GM12865 (cell line): ENCODE results near the gene AMPH.

Source experiments
- DNase-seq: peaks from one replicate; pipeline ENCODE4 v3.0.0; 2010; ENCODE audit warnings: low read depth
- H3K4me3 ChIP-seq: 2 replicates; pipeline ENCODE4 v1.5.1; 2011; ENCODE audit warnings: mild to moderate bottlenecking, low read depth, low read length, control low read depth
- TF ChIP-seq, protein P1 (sequence below): IDR thresholded peaks from 2 replicates; pipeline ENCODE4 v1.5.1; 2011; ENCODE audit warnings: low read length, control low read depth, low read depth, inconsistent platforms; ENCODE audit not compliant: insufficient read depth; ENCODE audit errors: missing control alignments

The AMPH gene

DNA sequence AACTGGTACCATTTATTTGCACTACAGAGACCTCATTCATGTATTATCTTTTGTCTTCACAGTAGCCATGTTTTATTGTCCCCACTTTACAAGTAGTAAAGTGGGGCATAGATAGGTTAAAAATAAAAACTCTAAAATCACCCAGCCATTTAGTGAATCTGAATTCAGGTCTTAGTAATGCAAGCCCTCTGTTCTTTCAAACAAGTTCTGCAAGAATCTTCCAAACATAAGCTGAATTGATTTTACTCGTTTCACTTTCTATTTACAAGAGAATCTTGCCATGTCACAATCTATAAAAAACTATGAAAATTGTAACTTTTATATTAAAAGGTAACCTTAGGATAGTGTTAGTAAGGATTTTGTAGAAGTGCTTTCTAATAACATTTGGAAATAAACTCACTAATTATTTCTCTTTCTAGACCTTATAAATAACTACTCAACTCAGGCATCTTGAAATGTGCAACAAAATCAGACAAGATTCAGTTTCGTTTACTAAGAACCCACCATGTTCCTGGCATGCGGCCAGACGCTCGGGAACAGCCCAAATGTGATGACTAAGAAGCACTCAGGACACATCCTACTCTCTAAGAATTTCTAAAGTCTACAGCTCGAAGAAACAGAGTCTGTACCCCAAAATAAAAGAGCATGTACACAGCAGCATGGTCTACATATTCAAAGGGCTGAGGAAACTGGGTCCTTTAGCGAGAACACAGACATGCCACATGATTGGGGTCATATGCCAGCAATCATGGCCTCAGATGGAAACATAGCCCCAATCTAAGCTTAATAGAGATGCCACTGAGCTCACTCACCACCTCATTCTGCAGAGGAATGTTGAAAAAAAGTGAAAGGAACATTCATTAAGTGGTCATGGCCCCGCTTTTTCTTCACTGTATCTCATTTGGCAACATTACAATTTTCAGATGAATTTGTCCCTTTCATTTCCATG is 167.6 kb downstream of the AMPH start:
- peak; percentile 92 for DNase-seq
- TF ChIP-seq, protein P1, sequence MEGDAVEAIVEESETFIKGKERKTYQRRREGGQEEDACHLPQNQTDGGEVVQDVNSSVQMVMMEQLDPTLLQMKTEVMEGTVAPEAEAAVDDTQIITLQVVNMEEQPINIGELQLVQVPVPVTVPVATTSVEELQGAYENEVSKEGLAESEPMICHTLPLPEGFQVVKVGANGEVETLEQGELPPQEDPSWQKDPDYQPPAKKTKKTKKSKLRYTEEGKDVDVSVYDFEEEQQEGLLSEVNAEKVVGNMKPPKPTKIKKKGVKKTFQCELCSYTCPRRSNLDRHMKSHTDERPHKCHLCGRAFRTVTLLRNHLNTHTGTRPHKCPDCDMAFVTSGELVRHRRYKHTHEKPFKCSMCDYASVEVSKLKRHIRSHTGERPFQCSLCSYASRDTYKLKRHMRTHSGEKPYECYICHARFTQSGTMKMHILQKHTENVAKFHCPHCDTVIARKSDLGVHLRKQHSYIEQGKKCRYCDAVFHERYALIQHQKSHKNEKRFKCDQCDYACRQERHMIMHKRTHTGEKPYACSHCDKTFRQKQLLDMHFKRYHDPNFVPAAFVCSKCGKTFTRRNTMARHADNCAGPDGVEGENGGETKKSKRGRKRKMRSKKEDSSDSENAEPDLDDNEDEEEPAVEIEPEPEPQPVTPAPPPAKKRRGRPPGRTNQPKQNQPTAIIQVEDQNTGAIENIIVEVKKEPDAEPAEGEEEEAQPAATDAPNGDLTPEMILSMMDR = no peak
- peak overlapping the region; percentile 31; the same call in 1 of the 2 replicates for H3K4me3 ChIP-seq

DNA sequence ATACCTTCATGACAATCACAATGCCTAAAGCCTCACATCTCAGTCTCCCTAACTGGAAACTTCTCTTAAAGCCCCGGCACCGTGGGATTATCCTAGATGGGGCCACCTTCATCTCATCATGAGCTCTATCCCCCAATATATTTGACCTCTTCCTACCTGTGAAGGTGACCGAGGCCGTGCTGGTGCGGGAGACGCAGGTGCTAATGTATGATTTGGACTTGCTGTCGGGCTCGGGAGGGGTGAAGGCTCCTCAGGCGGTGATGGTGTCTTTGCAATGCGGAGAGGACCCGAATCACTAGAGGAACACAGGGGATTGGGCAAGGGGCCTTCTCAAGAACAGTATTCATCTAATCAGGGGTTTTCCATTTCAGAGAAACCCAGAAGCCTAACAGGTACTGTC is 168.4 kb downstream of the AMPH start:
- peak overlapping the region; percentile 31; the same call in 1 of the 2 replicates for H3K4me3 ChIP-seq
- peak; percentile 4 for DNase-seq
- TF ChIP-seq, protein P1 = no peak

DNA sequence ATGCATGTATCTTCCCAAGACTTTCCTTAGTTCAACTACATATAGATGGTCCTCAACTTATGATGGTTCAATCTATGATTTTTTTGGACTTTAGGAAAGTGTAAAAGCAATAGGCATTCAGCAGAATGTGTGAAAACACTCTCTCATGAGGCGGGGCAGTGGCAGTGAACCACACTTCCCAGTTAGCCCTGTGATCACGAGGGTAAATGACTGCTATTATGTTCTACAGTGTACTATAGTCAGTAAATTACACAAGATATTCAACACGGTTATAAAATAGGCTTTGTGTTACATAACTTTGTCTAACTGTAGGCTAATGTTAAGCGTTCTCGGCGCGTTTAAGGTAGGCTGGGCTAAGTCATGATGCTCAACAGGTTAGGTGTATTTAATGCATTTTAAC is 169.3 kb downstream of the AMPH start:
- H3K4me3 ChIP-seq = no peak overlapping the region
- TF ChIP-seq, protein P1 = no peak
- DNase-seq = no peak

DNA sequence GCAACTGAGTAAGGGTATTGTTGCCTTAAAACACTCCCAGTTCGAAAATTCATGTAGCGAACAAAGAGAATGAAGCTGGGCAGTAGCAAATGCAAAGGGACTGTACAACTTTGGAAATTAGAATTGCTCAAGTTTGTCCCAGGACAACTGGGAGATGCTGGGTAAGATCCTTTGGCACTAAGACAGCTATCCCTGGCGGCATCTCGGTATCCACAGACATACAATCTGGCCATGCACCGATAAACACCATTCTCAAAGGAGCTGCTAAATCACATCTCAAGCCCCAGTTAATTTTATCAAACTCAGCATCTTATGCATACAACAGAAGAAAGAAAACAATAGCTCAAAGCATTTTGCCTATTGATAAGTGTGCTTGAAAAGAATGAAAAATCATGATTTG is 177.3 kb downstream of the AMPH start:
- TF ChIP-seq, protein P1 = no peak
- no peak overlapping the region for H3K4me3 ChIP-seq
- DNase-seq = no peak

DNA sequence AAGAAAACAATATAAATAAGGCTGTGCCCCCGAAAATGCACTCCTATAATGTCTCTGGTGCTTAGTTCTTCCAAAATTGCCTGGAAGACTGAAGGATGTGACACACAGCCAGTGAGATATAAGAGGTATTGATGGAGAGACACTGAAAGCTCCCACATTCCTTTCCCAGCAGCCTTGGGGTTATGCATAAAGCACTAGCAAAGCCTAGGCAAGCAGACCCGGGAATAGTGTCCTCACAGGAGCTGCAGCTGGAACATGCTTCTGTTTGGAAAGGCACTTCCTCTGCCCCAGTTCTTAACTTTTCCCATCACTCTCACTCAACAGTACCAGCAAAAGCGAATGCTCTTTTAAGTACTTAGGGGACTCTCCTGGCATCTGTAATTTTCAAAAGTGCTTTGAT is 178.0 kb downstream of the AMPH start:
- TF ChIP-seq, protein P1 = no peak
- DNase-seq = no peak
- H3K4me3 ChIP-seq = no peak overlapping the region

DNA sequence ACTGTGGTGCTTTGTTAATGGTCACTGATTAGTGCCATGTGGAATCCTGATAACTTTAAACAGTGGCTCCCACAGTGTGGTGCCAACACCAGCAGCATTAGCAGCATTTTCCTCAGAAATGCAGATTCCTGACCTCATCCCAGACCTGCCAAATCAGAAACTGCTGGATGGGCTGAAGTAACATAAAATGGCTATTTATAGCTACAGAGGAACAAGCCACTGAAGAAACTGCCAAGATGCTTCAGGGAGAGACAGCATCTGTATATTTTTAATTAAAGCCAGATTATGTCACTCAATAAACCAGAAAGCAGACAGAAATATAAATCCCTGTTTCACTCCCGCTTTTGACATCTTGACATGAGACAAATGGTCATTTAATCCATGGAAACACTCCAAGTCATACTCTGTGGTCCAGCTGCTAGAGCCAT is 178.5 kb downstream of the AMPH start:
- DNase-seq = no peak
- H3K4me3 ChIP-seq = no peak overlapping the region
- TF ChIP-seq, protein P1 = no peak
